ENCODE data around the gene DYNC2H1.

DNA sequence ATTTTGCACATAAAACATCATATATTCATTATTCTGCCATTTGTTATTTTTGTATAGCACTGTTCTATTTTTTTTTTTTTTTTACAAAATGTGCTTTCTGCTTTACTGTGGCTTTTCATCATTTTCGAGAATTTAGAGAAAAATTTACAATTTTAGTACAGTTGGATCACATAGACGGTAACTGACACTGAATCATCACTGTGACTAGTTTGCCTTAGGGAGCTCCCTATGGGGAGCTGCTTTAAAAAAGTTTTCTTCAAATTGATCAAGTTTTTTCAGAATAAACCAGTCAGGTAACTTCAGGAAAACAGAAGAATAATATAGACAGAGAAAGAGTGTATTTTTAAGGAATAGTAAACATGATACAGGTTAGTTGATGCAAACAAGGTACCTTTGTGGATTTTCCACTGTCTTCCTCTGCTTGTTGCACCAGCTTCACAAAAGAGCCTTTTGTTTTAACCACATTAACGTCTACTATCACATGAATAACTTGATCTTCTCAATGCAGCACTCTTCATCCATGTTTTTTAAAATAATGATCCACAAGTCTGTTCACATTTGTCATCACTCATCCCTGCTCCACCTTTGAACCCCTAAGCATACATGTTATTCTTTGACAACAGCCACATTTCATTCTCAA is 327.0 kb downstream of the DYNC2H1 start:
- TF ChIP-seq, protein P1, sequence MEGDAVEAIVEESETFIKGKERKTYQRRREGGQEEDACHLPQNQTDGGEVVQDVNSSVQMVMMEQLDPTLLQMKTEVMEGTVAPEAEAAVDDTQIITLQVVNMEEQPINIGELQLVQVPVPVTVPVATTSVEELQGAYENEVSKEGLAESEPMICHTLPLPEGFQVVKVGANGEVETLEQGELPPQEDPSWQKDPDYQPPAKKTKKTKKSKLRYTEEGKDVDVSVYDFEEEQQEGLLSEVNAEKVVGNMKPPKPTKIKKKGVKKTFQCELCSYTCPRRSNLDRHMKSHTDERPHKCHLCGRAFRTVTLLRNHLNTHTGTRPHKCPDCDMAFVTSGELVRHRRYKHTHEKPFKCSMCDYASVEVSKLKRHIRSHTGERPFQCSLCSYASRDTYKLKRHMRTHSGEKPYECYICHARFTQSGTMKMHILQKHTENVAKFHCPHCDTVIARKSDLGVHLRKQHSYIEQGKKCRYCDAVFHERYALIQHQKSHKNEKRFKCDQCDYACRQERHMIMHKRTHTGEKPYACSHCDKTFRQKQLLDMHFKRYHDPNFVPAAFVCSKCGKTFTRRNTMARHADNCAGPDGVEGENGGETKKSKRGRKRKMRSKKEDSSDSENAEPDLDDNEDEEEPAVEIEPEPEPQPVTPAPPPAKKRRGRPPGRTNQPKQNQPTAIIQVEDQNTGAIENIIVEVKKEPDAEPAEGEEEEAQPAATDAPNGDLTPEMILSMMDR (IDR thresholded peaks at IDR 0.05; ENCODE audit: low read depth, low read length, missing input control): no peak
- TF ChIP-seq TAF1 (conservative IDR thresholded peaks at IDR 0.05) (no peak), YY1 (IDR thresholded peaks at IDR 0.05) (no peak), RXRA (IDR thresholded peaks at IDR 0.05) (no peak), JUND (IDR thresholded peaks at IDR 0.05) (no peak), ZBTB33 (IDR thresholded peaks at IDR 0.05) (no peak), ATF3 (IDR thresholded peaks at IDR 0.05) (no peak), GABPA (IDR thresholded peaks at IDR 0.05 in 1 of 2, conservative IDR thresholded peaks at IDR 0.05 in 1 of 2) (no peak), SP1 (IDR thresholded peaks at IDR 0.05) (no peak), HNF4G (IDR thresholded peaks at IDR 0.05) (no peak), FOXA2 (IDR thresholded peaks at IDR 0.05) (no peak), FOXA1 (IDR thresholded peaks at IDR 0.05) (no peak)
- TF ChIP-seq, protein P2, sequence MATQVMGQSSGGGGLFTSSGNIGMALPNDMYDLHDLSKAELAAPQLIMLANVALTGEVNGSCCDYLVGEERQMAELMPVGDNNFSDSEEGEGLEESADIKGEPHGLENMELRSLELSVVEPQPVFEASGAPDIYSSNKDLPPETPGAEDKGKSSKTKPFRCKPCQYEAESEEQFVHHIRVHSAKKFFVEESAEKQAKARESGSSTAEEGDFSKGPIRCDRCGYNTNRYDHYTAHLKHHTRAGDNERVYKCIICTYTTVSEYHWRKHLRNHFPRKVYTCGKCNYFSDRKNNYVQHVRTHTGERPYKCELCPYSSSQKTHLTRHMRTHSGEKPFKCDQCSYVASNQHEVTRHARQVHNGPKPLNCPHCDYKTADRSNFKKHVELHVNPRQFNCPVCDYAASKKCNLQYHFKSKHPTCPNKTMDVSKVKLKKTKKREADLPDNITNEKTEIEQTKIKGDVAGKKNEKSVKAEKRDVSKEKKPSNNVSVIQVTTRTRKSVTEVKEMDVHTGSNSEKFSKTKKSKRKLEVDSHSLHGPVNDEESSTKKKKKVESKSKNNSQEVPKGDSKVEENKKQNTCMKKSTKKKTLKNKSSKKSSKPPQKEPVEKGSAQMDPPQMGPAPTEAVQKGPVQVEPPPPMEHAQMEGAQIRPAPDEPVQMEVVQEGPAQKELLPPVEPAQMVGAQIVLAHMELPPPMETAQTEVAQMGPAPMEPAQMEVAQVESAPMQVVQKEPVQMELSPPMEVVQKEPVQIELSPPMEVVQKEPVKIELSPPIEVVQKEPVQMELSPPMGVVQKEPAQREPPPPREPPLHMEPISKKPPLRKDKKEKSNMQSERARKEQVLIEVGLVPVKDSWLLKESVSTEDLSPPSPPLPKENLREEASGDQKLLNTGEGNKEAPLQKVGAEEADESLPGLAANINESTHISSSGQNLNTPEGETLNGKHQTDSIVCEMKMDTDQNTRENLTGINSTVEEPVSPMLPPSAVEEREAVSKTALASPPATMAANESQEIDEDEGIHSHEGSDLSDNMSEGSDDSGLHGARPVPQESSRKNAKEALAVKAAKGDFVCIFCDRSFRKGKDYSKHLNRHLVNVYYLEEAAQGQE (IDR thresholded peaks at IDR 0.05): no peak
- TF ChIP-seq, protein P3, sequence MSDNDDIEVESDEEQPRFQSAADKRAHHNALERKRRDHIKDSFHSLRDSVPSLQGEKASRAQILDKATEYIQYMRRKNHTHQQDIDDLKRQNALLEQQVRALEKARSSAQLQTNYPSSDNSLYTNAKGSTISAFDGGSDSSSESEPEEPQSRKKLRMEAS (IDR thresholded peaks at IDR 0.05): no peak

All from liver (tissue), 3 donors.